Activated T-cell treated with anti-CD3 and anti-CD28 coated beads, Interleukin-2, amount 50 U/mL, for 1 hour (primary cell): ENCODE results near the gene ZNF335.
"Not testable (repeated sequence)": the region's sequence is repeated elsewhere in the genome, so short reads cannot be mapped to it uniquely, and the experiment has no call there.

ENCODE experiments used
- DNase-seq: peaks from one replicate; pipeline ENCODE4 v3.0.0-alpha.2; 2020

Gene ZNF335

GRCh38 chr20:45969712-45970634 is 2.0 kb downstream of the ZNF335 start:
- no peak for DNase-seq

- no peak for DNase-seq
Measured at GRCh38 chr20:45968801-45969711, 2.9 kb downstream of the ZNF335 start.

GRCh38 chr20:45968081-45968671 is 3.8 kb downstream of the ZNF335 start:
- DNase-seq: no peak

GRCh38 chr20:45967551-45968080 is 4.4 kb downstream of the ZNF335 start:
- DNase-seq: no peak

GRCh38 chr20:45965169-45966002 is 6.6 kb downstream of the ZNF335 start:
- DNase-seq: no peak

- no peak for DNase-seq
Measured at GRCh38 chr20:45964006-45964400, 8.0 kb downstream of the ZNF335 start.

GRCh38 chr20:45963059-45964005 is 8.7 kb downstream of the ZNF335 start:
- no peak for DNase-seq

- DNase-seq: no peak
Measured at GRCh38 chr20:45962031-45962755, 9.8 kb downstream of the ZNF335 start.

GRCh38 chr20:45959956-45960630 is 11.9 kb downstream of the ZNF335 start:
- DNase-seq: no peak

GRCh38 chr20:45959126-45959525 is 12.9 kb downstream of the ZNF335 start:
- DNase-seq: no peak

- no peak for DNase-seq
Measured at GRCh38 chr20:45958593-45958992, 13.4 kb downstream of the ZNF335 start.

GRCh38 chr20:45957021-45957941 is 14.7 kb downstream of the ZNF335 start:
- DNase-seq: no peak

GRCh38 chr20:45956326-45956725 is 15.7 kb downstream of the ZNF335 start:
- DNase-seq: not testable (repeated sequence)

- no peak for DNase-seq
Measured at GRCh38 chr20:45953672-45954071, 18.3 kb downstream of the ZNF335 start.

- DNase-seq: no peak
Measured at GRCh38 chr20:45952861-45953260, 19.1 kb downstream of the ZNF335 start.

GRCh38 chr20:45951925-45952834 is 19.8 kb downstream of the ZNF335 start:
- DNase-seq: no peak

GRCh38 chr20:45950330-45950646 is 21.7 kb downstream of the ZNF335 start:
- no peak for DNase-seq
